Measurements from ENCODE around the gene LRRC3B. TPM values are rescaled to one million over a fixed set of nuclear protein-coding genes. Genes with fewer than 3 reads are reported as not detected.

Gene LRRC3B
- total RNA-seq, 1 donor from 2014 or later: not detected

GRCh38 chr3:26708501-26708900, 85.9 kb downstream of the LRRC3B start:
- DNase-seq (ENCODE audit: low read depth in 2 of 2): no peak

- DNase-seq (ENCODE audit: low read depth in 2 of 2): peak; percentile 5 to 8
These were observed 89.8 kb downstream of the LRRC3B start for GRCh38 chr3:26712211-26713026.

GRCh38 chr3:26713091-26713490, 90.5 kb downstream of the LRRC3B start:
- DNase-seq (ENCODE audit: low read depth in 2 of 2): no peak

GRCh38 chr3:26714485-26714884, 91.9 kb downstream of the LRRC3B start:
- DNase-seq (ENCODE audit: low read depth in 2 of 2): no peak

GRCh38 chr3:26715431-26715830, 92.9 kb downstream of the LRRC3B start:
- DNase-seq (ENCODE audit: low read depth in 2 of 2): no peak

DNA sequence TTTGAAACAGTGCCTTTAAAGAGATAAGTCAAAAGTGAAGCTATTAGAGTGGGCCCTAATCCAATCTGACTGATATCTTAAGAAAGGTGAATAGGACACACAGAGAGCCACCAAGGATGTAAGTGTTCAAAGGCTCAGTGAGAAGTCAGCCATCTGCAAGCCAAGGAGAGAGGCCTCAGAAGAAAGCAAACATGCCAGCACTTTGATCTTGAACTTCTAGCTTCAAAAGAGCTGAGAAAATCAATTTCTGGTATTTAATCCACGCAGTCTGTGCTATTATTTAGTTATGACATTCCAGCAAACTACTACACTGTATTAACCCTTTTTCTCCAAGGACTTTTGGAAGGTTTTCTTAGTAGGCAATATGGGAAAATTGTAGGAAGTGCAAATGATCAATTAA, 95.7 kb downstream of the LRRC3B start:
- no peak for DNase-seq (ENCODE audit: low read depth in 2 of 2)

- no peak for DNase-seq (ENCODE audit: low read depth in 2 of 2)
These were observed 96.6 kb downstream of the LRRC3B start for GRCh38 chr3:26719134-26719533.

DNA sequence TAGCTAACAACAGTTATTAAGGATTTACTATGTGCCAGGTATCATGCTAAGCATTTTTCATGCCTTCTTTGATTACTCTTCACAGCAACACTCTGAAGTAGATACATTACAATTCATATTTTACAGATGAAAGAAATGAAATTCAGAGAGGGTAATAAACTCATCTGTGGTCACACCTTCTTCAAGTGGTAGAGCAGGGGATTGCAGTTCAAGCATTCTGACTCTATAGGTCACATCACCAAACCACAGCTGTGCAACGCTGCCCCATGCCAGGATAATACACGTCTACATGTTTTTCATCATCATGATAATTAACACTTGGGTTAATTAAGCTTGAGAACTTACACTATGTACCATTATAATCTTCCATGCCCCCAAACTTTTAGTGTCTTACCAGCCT, 98.5 kb downstream of the LRRC3B start:
- DNase-seq (ENCODE audit: low read depth in 2 of 2): no peak

DNA sequence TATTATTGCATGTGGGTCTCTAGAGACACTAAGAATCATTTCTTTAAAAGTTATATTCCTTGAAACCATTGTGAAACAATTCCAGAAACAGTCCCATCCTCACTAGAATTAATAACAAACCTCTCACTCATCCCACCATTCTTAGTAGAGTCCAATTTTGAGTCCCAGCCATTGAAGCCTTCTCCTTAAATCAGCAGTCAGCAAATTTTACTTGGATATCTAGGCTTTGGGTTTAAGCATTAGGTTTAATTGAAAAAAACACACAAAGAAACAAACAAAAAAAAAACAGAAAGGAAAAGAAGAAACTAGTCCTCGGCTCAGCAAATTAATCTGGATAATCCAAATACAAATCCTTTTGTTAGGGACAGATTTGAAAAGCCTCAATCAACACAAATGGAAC, 109.3 kb downstream of the LRRC3B start:
- no peak for DNase-seq (ENCODE audit: low read depth in 2 of 2)

- no peak for DNase-seq (ENCODE audit: low read depth in 2 of 2)
These were observed 127.7 kb downstream of the LRRC3B start for GRCh38 chr3:26750263-26750662.

DNA sequence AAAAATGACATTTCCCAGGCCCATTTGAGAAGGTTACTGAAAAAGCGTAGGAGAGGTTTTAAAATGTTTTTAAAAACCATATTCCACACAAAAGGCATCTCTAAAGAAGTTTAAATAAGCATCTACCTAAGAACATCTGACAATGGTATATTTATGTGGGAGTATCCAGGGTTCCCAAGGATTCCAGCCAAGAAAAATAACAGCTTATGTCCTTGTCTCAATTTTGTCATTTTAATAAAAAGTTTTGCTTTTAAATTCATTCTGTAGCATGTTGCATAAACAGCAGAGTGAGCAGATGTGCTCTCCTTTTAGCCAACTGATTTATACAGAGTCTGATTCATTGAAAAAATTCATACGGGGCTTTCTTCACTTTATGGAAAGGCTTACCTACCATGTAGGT, 129.9 kb downstream of the LRRC3B start:
- DNase-seq (ENCODE audit: low read depth in 2 of 2): no peak

- no peak for DNase-seq (ENCODE audit: low read depth in 2 of 2)
These were observed 130.5 kb downstream of the LRRC3B start for GRCh38 chr3:26753095-26753494.

- DNase-seq (ENCODE audit: low read depth in 2 of 2): no peak
These were observed 135.4 kb downstream of the LRRC3B start for GRCh38 chr3:26757978-26758377.
